RWPE1 (cell line): Measurements from ENCODE around the gene GPR176.

ENCODE experiments used
- CTCF ChIA-PET: fragments of 350-600 bp; sonication (Branson Sonifier 250); formaldehyde crosslinking; extraction: SDS; loops from one replicate; lab custom pipeline; 2021; lab: Yijun Ruan, JAX
- POLR2A ChIA-PET: fragments of 400-600 bp; formaldehyde crosslinking; extraction: SDS; loops from one replicate; lab custom pipeline; 2020; ENCODE audit warnings: antibody characterized with exemption; ENCODE audit not compliant: low non-redundant PET; lab: Yijun Ruan, JAX
- DNase-seq: peaks from one replicate; pipeline ENCODE4 v3.0.0; 2012; ENCODE audit warnings: low spot score
- H3K27ac ChIP-seq: fragments of 450-650 bp; 2 replicates; pipeline ENCODE4 v1.5.1; 2017
- CTCF ChIP-seq: fragments of 450-650 bp; conservative IDR thresholded peaks from 2 replicates; pipeline ENCODE4 v1.5.1; 2017; ENCODE audit warnings: low read depth, mild to moderate bottlenecking

The GPR176 gene

GRCh38 chr15:39788108-39788507, 132.0 kb downstream of the GPR176 start:
- H3K27ac ChIP-seq = no peak overlapping the region
- ChIA-PET CTCF (no interaction called here), POLR2A (interaction anchor here (0.7 kb wide), 1 partner anchor 88 kb away, joined by 4 read pairs; no protein-coding TSS in a partner anchor)
- DNase-seq = no peak
- no peak for TF ChIP-seq CTCF

GRCh38 chr15:39787479-39787878, 132.6 kb downstream of the GPR176 start:
- no peak for TF ChIP-seq CTCF
- POLR2A ChIA-PET = no interaction called here
- CTCF ChIA-PET = interaction anchor here (0.7 to 0.8 kb wide), 2 partner anchors 134 to 145 kb away, joined by 4 to 9 read pairs; no protein-coding TSS in a partner anchor
- DNase-seq = no peak
- H3K27ac ChIP-seq = no peak overlapping the region

GRCh38 chr15:39786447-39787056, 133.5 kb downstream of the GPR176 start:
- DNase-seq = peak; percentile 57
- H3K27ac ChIP-seq = no peak overlapping the region
- CTCF ChIA-PET = no interaction called here
- POLR2A ChIA-PET = no interaction called here
- peak; percentile 81 for TF ChIP-seq CTCF

GRCh38 chr15:39785841-39786240, 134.2 kb downstream of the GPR176 start:
- ChIA-PET CTCF (interaction anchor here (0.8 kb wide), 1 partner anchor 134 kb away, joined by 3 read pairs; no protein-coding TSS in a partner anchor), POLR2A (no interaction called here)
- H3K27ac ChIP-seq = no peak overlapping the region
- no peak for DNase-seq
- no peak for TF ChIP-seq CTCF

GRCh38 chr15:39785139-39785538, 134.9 kb downstream of the GPR176 start:
- no peak for TF ChIP-seq CTCF
- no peak overlapping the region for H3K27ac ChIP-seq
- POLR2A ChIA-PET = no interaction called here
- CTCF ChIA-PET = interaction anchor here (0.8 kb wide), 1 partner anchor 134 kb away, joined by 3 read pairs; no protein-coding TSS in a partner anchor
- DNase-seq = no peak

GRCh38 chr15:39784638-39785037, 135.4 kb downstream of the GPR176 start:
- POLR2A ChIA-PET = no interaction called here

More at GRCh38 chr15:39784638-39785037, 135.4 kb downstream of the GPR176 start:
- no peak overlapping the region for H3K27ac ChIP-seq
- DNase-seq = no peak
- CTCF ChIA-PET = no interaction called here
- TF ChIP-seq CTCF = no peak
